ENCODE data around the gene LIX1.
"Not testable (repeated sequence)": the region's sequence is repeated elsewhere in the genome, so short reads cannot be mapped to it uniquely, and the experiment has no call there.

LIX1 gene

GRCh38 chr5:97142521-97143254 is at the start of gene LIX1:
Gene LIX1, minus strand, starts transcription at chr5:97142611. Its CDS starts 35 bp downstream, at chr5:97142576.
- peak; percentile 72 for DNase-seq

- no peak for DNase-seq
Measured at GRCh38 chr5:97191893-97192292, 49.5 kb upstream of the LIX1 start.

GRCh38 chr5:97189523-97189922 is 47.1 kb upstream of the LIX1 start:
- not testable (repeated sequence) for DNase-seq

- no peak for DNase-seq
Measured at GRCh38 chr5:97183930-97184213, 41.5 kb upstream of the LIX1 start.

- DNase-seq: peak; percentile 97
Measured at GRCh38 chr5:97183100-97183929, 40.9 kb upstream of the LIX1 start, which contains the start of gene RIOK2. Gene RIOK2, minus strand, starts transcription at chr5:97183247. Its CDS starts 56 bp downstream, at chr5:97183191.

GRCh38 chr5:97182571-97183099 is 40.2 kb upstream of the LIX1 start:
- no peak for DNase-seq

- no peak for DNase-seq
Measured at GRCh38 chr5:97181856-97182545, 39.6 kb upstream of the LIX1 start.

- DNase-seq: not testable (repeated sequence)
Measured at GRCh38 chr5:97179457-97179856, 37.0 kb upstream of the LIX1 start.

GRCh38 chr5:97172227-97172626 is 29.8 kb upstream of the LIX1 start:
- no peak for DNase-seq

GRCh38 chr5:97171703-97172102 is 29.3 kb upstream of the LIX1 start:
- no peak for DNase-seq

- DNase-seq: no peak
Measured at GRCh38 chr5:97167435-97167834, 25.0 kb upstream of the LIX1 start.

- no peak for DNase-seq
Measured at GRCh38 chr5:97165726-97166125, 23.3 kb upstream of the LIX1 start.

GRCh38 chr5:97164846-97165245 is 22.4 kb upstream of the LIX1 start:
- no peak for DNase-seq

- no peak for DNase-seq
Measured at GRCh38 chr5:97163790-97164285, 21.4 kb upstream of the LIX1 start.

GRCh38 chr5:97163360-97163764 is 21.0 kb upstream of the LIX1 start:
- no peak for DNase-seq

- DNase-seq: peak; percentile 72
Measured at GRCh38 chr5:97162045-97162444, 19.6 kb upstream of the LIX1 start.

- no peak for DNase-seq
Measured at GRCh38 chr5:97157689-97158088, 15.3 kb upstream of the LIX1 start.

GRCh38 chr5:97151370-97151769 is 9.0 kb upstream of the LIX1 start:
- DNase-seq: no peak

GRCh38 chr5:97150401-97150800 is 8.0 kb upstream of the LIX1 start:
- DNase-seq: no peak

- no peak for DNase-seq
Measured at GRCh38 chr5:97149709-97150108, 7.3 kb upstream of the LIX1 start.

- no peak for DNase-seq
Measured at GRCh38 chr5:97148288-97148687, 5.9 kb upstream of the LIX1 start.

GRCh38 chr5:97143704-97144103 is 1.3 kb upstream of the LIX1 start:
- no peak for DNase-seq

GRCh38 chr5:97141539-97141938 is 872 bp downstream of the LIX1 start:
- no peak for DNase-seq

All from COR-L47 (cell line).